DOHH2 (cell line): ENCODE measurements around the gene PHF13.
"Not testable (repeated sequence)": the region's sequence is repeated elsewhere in the genome, so short reads cannot be mapped to it uniquely, and the experiment has no call there.

Experiments used
- EZH2phosphoT487 ChIP-seq: fragments of 200-600 bp; sonication (generic); IDR thresholded peaks from 2 replicates; pipeline ENCODE4 v1.6.1; 2017; ENCODE audit warnings: borderline replicate concordance, mild to moderate bottlenecking, antibody characterized with exemption, low read length, moderate library complexity, mixed read lengths
- TF ChIP-seq, protein P1 (sequence below): fragments of 200-600 bp; sonication (generic); IDR thresholded peaks from one replicate; pipeline ENCODE4 v1.5.1; 2014; ENCODE audit warnings: antibody characterized with exemption, mild to moderate bottlenecking, low read depth, low read length; ENCODE audit not compliant: poor library complexity, severe bottlenecking

GRCh38 chr1:6636778-6637177, 23.2 kb downstream of the PHF13 start:
- TF ChIP-seq, protein P1, sequence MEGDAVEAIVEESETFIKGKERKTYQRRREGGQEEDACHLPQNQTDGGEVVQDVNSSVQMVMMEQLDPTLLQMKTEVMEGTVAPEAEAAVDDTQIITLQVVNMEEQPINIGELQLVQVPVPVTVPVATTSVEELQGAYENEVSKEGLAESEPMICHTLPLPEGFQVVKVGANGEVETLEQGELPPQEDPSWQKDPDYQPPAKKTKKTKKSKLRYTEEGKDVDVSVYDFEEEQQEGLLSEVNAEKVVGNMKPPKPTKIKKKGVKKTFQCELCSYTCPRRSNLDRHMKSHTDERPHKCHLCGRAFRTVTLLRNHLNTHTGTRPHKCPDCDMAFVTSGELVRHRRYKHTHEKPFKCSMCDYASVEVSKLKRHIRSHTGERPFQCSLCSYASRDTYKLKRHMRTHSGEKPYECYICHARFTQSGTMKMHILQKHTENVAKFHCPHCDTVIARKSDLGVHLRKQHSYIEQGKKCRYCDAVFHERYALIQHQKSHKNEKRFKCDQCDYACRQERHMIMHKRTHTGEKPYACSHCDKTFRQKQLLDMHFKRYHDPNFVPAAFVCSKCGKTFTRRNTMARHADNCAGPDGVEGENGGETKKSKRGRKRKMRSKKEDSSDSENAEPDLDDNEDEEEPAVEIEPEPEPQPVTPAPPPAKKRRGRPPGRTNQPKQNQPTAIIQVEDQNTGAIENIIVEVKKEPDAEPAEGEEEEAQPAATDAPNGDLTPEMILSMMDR: not testable (repeated sequence)
- TF ChIP-seq EZH2phosphoT487: not testable (repeated sequence)
